Suprapubic skin (tissue), 4 donors: Measurements from ENCODE around the gene FLOT1. TPM values are rescaled to one million over a fixed set of nuclear protein-coding genes. Genes with fewer than 3 reads are reported as not detected.

ENCODE experiments used
- DNase-seq, 2 donors: peaks; one replicate each; pipeline ENCODE4 v3.0.0-alpha.2; 2019; ENCODE audit warnings: low spot score in 2 of 2
- H3K27ac ChIP-seq: fragments of 200-600 bp; sonication (generic); one replicate; pipeline ENCODE4 v1.5.1; 2019
- H3K27me3 ChIP-seq: fragments of 200-600 bp; sonication (generic); one replicate; pipeline ENCODE4 v1.5.1; 2019
- H3K36me3 ChIP-seq: fragments of 200-600 bp; sonication (generic); one replicate; pipeline ENCODE4 v1.5.1; 2019
- H3K4me1 ChIP-seq: fragments of 200-600 bp; sonication (generic); one replicate; pipeline ENCODE4 v1.5.1; 2019
- H3K4me3 ChIP-seq: fragments of 200-600 bp; sonication (generic); one replicate; pipeline ENCODE4 v1.5.1; 2019; ENCODE audit warnings: mild to moderate bottlenecking
- H3K9me3 ChIP-seq: fragments of 200-600 bp; sonication (generic); one replicate; pipeline ENCODE4 v1.5.1; 2019
- CTCF ChIP-seq, 2 donors: fragments of 200-600 bp in 1 of 2; fragments of 450-650 bp in 1 of 2; sonication (generic) in 1 of 2; IDR thresholded peaks; one replicate each; pipeline ENCODE4 v1.5.1; 2016 to 2019; ENCODE audit warnings: antibody characterized with exemption in 2 of 2, mild to moderate bottlenecking in 1 of 2, moderate library complexity in 1 of 2
- EP300 ChIP-seq: sonication (generic); formaldehyde crosslinking; IDR thresholded peaks from one replicate; pipeline ENCODE4 v1.6.1; 2017; ENCODE audit warnings: antibody characterized with exemption
- POLR2A ChIP-seq, 2 donors: fragments of 450-650 bp; IDR thresholded peaks; one replicate each; pipeline ENCODE4 v1.6.1; 2017; ENCODE audit warnings: antibody characterized with exemption in 2 of 2, mild to moderate bottlenecking in 2 of 2, moderate library complexity in 2 of 2
- POLR2AphosphoS5 ChIP-seq, 3 donors: sonication (generic); formaldehyde crosslinking; IDR thresholded peaks; one replicate each; pipeline ENCODE4 v1.6.1; 2017; ENCODE audit warnings: antibody characterized with exemption in 3 of 3
- WGBS: methylation state at CpG from one replicate; pipeline ENCODE4 v1.1.5; 2018; 5-methylcytosine and 5-hydroxymethylcytosine counted together
- total RNA-seq, 4 donors: library from RNA; depleted of rRNA; stranded (reverse); fragments of >200 nt; gene quantifications; one replicate each; pipeline ENCODE4 v1.1.0, GENCODE V29; 2016

The FLOT1 gene
- total RNA-seq, 4 donors from 2014 or later = 28.4 to 60.8 (median 45.5) TPM

- peaks cover 65% of the 10 kb centered on the region for H3K4me1 ChIP-seq
- no peak overlapping the region for H3K27ac ChIP-seq
- H3K9me3 ChIP-seq = no peaks in the 10 kb centered on the region
- no peaks in the 10 kb centered on the region for H3K27me3 ChIP-seq
- WGBS = 84% methylated on average over 3 of the region's 3 CpGs
- TF ChIP-seq POLR2A (IDR thresholded peaks at IDR 0.05) (no peak), POLR2AphosphoS5 (IDR thresholded peaks at IDR 0.05) (no peak), CTCF (IDR thresholded peaks at IDR 0.05) (no peak)
- no peaks in the 10 kb centered on the region for H3K36me3 ChIP-seq
- no peak for DNase-seq
- no peak overlapping the region for H3K4me3 ChIP-seq
These were observed 12.1 kb upstream of the FLOT1 start for GRCh38 chr6:30754631-30755030.

- peak; percentile 96 to 97 for DNase-seq
- peak overlapping the region; percentile 80 for H3K27ac ChIP-seq
- peaks cover 75% of the 10 kb centered on the region for H3K4me1 ChIP-seq
- no peak overlapping the region for H3K4me3 ChIP-seq
- H3K36me3 ChIP-seq = no peaks in the 10 kb centered on the region
- 17% methylated on average over 12 of the region's 12 CpGs for WGBS
- no peaks in the 10 kb centered on the region for H3K27me3 ChIP-seq
- TF ChIP-seq POLR2AphosphoS5 (IDR thresholded peaks at IDR 0.05) (peak in 2 of 3 donors; percentile 74 to 84), EP300 (no peak)
- H3K9me3 ChIP-seq = no peaks in the 10 kb centered on the region
These were observed 9.9 kb upstream of the FLOT1 start for GRCh38 chr6:30752157-30752927.

- no peak overlapping the region for H3K4me3 ChIP-seq
- no peak for DNase-seq
- H3K27me3 ChIP-seq = no peaks in the 10 kb centered on the region
- TF ChIP-seq EP300 (no peak), CTCF (IDR thresholded peaks at IDR 0.05) (no peak), POLR2AphosphoS5 (IDR thresholded peaks at IDR 0.05) (no peak), POLR2A (IDR thresholded peaks at IDR 0.05) (no peak)
- no peaks in the 10 kb centered on the region for H3K36me3 ChIP-seq
- peaks cover 62% of the 10 kb centered on the region for H3K4me1 ChIP-seq
- H3K27ac ChIP-seq = peak overlapping the region; percentile 73
- H3K9me3 ChIP-seq = no peaks in the 10 kb centered on the region
These were observed 7.8 kb upstream of the FLOT1 start for GRCh38 chr6:30750379-30750668.

GRCh38 chr6:30749554-30750378 lies 7.3 kb upstream of the FLOT1 start:
- Histone ChIP-seq H3K4me1 (peaks cover 66% of the 10 kb centered on the region), H3K27me3 (no peaks in the 10 kb centered on the region), H3K27ac (peak overlapping the region; percentile 73), H3K36me3 (no peaks in the 10 kb centered on the region), H3K9me3 (no peaks in the 10 kb centered on the region), H3K4me3 (no peak overlapping the region)
- WGBS = 78% methylated on average over 12 of the region's 12 CpGs
- DNase-seq = no peak
- no peak for TF ChIP-seq POLR2A (IDR thresholded peaks at IDR 0.05)
- TF ChIP-seq CTCF (IDR thresholded peaks at IDR 0.05) = no peak
- no peak for TF ChIP-seq POLR2AphosphoS5 (IDR thresholded peaks at IDR 0.05)
- TF ChIP-seq EP300 = no peak

- H3K4me1 ChIP-seq = peaks cover 72% of the 10 kb centered on the region
- TF ChIP-seq POLR2AphosphoS5 (IDR thresholded peaks at IDR 0.05) = no peak
- TF ChIP-seq CTCF (IDR thresholded peaks at IDR 0.05) = no peak
- TF ChIP-seq POLR2A (IDR thresholded peaks at IDR 0.05) = no peak
- TF ChIP-seq EP300 = no peak
These were observed 6.5 kb upstream of the FLOT1 start for GRCh38 chr6:30748851-30749540.

More at GRCh38 chr6:30748851-30749540, 6.5 kb upstream of the FLOT1 start:
- peak overlapping the region; percentile 73 for H3K27ac ChIP-seq
- H3K4me3 ChIP-seq = no peak overlapping the region
- no peaks in the 10 kb centered on the region for H3K36me3 ChIP-seq
- H3K27me3 ChIP-seq = no peaks in the 10 kb centered on the region
- 44% methylated on average over 8 of the region's 8 CpGs for WGBS
- no peaks in the 10 kb centered on the region for H3K9me3 ChIP-seq
- DNase-seq = no peak
